GM12878 (cell line): ENCODE data around the gene KHK. TPM values are rescaled to one million over a fixed set of nuclear protein-coding genes. Genes with fewer than 3 reads are reported as not detected.

Source experiments
- ATAC-seq: fragments of 200-7000 bp; cut with Tn5 transposase; 3 replicates; pipeline ENCODE4 v1.9.1; 2020; ENCODE audit warnings: mild to moderate bottlenecking, moderate library complexity
- BruUV-seq: library from RNA; stranded (reverse); fragments of 400-500 nt; replicated peaks from 2 replicates; lab custom pipeline; 2021; lab: Mats Ljungman, UMichigan
- CTCF ChIA-PET: fragments of 300-600 bp; sonication (Branson Sonifier 250); formaldehyde crosslinking; extraction: SDS; loops from one replicate; lab custom pipeline; 2021; ENCODE audit warnings: inconsistent platforms; lab: Yijun Ruan, JAX
- POLR2A ChIA-PET: fragments of 350-600 bp; formaldehyde crosslinking; extraction: SDS; loops from one replicate; lab custom pipeline; 2021; ENCODE audit warnings: inconsistent platforms; lab: Charles Lee
- RAD21 ChIA-PET: fragments of 300-600 bp; sonication (Branson Sonifier 250); formaldehyde crosslinking; loops from one replicate; lab custom pipeline; 2023; ENCODE audit warnings: antibody characterized with exemption; ENCODE audit not compliant: unreplicated experiment; lab: Charles Lee
- SMC1A ChIA-PET: fragments of 300-600 bp; sonication (Branson Sonifier 250); formaldehyde crosslinking; loops from one replicate; lab custom pipeline; 2023; ENCODE audit not compliant: unreplicated experiment, uncharacterized antibody; lab: Charles Lee
- DNase-seq: peaks from one replicate; pipeline ENCODE4 v3.0.0-alpha.2; 2011; ENCODE audit warnings: low read depth, low spot score
- FAIRE-seq: peaks from 3 replicates; lab custom pipeline; 2011; peaks lifted over from hg19 to GRCh38; lab: Jason Lieb, UNC
- H2AFZ ChIP-seq: 2 replicates; pipeline ENCODE4 v1.6.0; 2011; ENCODE audit warnings: low read depth, low read length, control low read depth; ENCODE audit not compliant: control insufficient read depth
- H3K27ac ChIP-seq: 2 replicates; pipeline ENCODE4 v1.5.1; 2011; ENCODE audit warnings: control low read depth; ENCODE audit not compliant: control insufficient read depth, insufficient read depth
- H3K27me3 ChIP-seq, 2 experiments: replicated peaks in 1 of 2; 2 replicates each; pipeline versions ENCODE4 v1.6.0 to v1.6.1; 2011; ENCODE audit warnings: low read length in 1 of 2; ENCODE audit not compliant: control insufficient read depth in 2 of 2, insufficient read depth in 2 of 2
- H3K36me3 ChIP-seq, 2 experiments: 2 replicates each; pipeline ENCODE4 v1.5.1; 2011; ENCODE audit warnings: low read length in 1 of 2; ENCODE audit not compliant: control insufficient read depth in 2 of 2, insufficient read depth in 2 of 2
- H3K4me1 ChIP-seq: 2 replicates; pipeline ENCODE4 v1.6.1; 2011; ENCODE audit warnings: mild to moderate bottlenecking, low read length, moderate library complexity, mixed read lengths; ENCODE audit not compliant: control insufficient read depth, insufficient read depth
- H3K4me2 ChIP-seq: 2 replicates; pipeline ENCODE4 v1.6.0; 2011; ENCODE audit warnings: control low read depth; ENCODE audit not compliant: control insufficient read depth, insufficient read depth
- H3K4me3 ChIP-seq: fragments of 200-600 bp; sonication (generic); 2 replicates; pipeline ENCODE4 v1.5.1; 2016
- H3K79me2 ChIP-seq: 2 replicates; pipeline ENCODE4 v1.6.0; 2011; ENCODE audit warnings: low read length; ENCODE audit not compliant: control insufficient read depth, insufficient read depth
- H3K9ac ChIP-seq: 2 replicates; pipeline ENCODE4 v1.8.0; 2011; ENCODE audit warnings: low read length, control low read depth, mixed read lengths; ENCODE audit not compliant: control insufficient read depth, insufficient read depth
- H3K9me3 ChIP-seq: replicated peaks from 3 replicates; pipeline ENCODE4 v1.5.1; 2011; ENCODE audit warnings: mild to moderate bottlenecking, low read length; ENCODE audit not compliant: control insufficient read depth, insufficient read depth
- H4K20me1 ChIP-seq: 2 replicates; pipeline ENCODE4 v1.6.0; 2011; ENCODE audit not compliant: control insufficient read depth, insufficient read depth
- MAX ChIP-seq: IDR thresholded peaks from 2 replicates; pipeline ENCODE4 v1.6.1; 2012; ENCODE audit warnings: low read depth, low read length, improper control_type of control experiment
- RAD51 ChIP-seq: fragments of 450-650 bp; IDR thresholded peaks from 2 replicates; pipeline ENCODE4 v1.6.1; 2016; ENCODE audit warnings: moderate library complexity, mild to moderate bottlenecking, inconsistent platforms
- TBL1XR1 ChIP-seq: IDR thresholded peaks from 2 replicates; pipeline ENCODE4 v1.6.1; 2012; ENCODE audit warnings: low read depth, low read length, improper control_type of control experiment
- ZBTB33 ChIP-seq: fragments of 450-650 bp; IDR thresholded peaks from 2 replicates; pipeline ENCODE4 v1.6.1; 2017; ENCODE audit warnings: mild to moderate bottlenecking
- ZNF24 ChIP-seq: fragments of 450-650 bp; IDR thresholded peaks from 2 replicates; pipeline ENCODE4 v1.6.1; 2017; ENCODE audit warnings: antibody characterized with exemption, mild to moderate bottlenecking
- WGBS: methylation state at CpG from one replicate; pipeline ENCODE4 v1.1.6; 2016; ENCODE audit warnings: low lambda C conversion rate; ENCODE audit not compliant: insufficient replicate concordance, insufficient coverage; ENCODE audit errors: missing lambda C conversion rate; 5-methylcytosine and 5-hydroxymethylcytosine counted together
- in situ Hi-C: fragments of 300-500 bp; cut with MboI; formaldehyde crosslinking; loops from 9 replicates; pipeline ENCODE4 v1.14.3; 2018; ENCODE audit warnings: mixed read lengths
- intact Hi-C: fragments of 100-400 bp; cut with micrococcal nuclease; formaldehyde crosslinking; loops from one replicate; pipeline ENCODE4 v1.14.2; 2022; ENCODE audit not compliant: unreplicated experiment
- polyA plus RNA-seq, 11 experiments: library from polyadenylated mRNA; depleted of rRNA in 4 of 11; unstranded in 6 of 11; stranded (reverse) in 5 of 11; fragments of >200 nt; fragmentation: Nextera tagmentation in 4 of 11; fragmentation: Illumina TruSeq in 1 of 11; extraction: Ambion mirVana in 4 of 11; extraction: Trizol in 1 of 11; gene quantifications; 1 replicate in 1 of 11; 2 replicates in 10 of 11; pipeline versions ENCODE4 v1.2.1 to v1.2.3, GENCODE V29; 2011 to 2016; ENCODE audit warnings: inconsistent platforms in 2 of 11, missing spikeins in 2 of 11, low read depth in 1 of 11
- total RNA-seq, 4 experiments: library from RNA; depleted of rRNA in 3 of 4; stranded (reverse); fragments of >200 nt in 3 of 4; fragmentation: Illumina TruSeq in 1 of 4; extraction: Trizol in 1 of 4; gene quantifications; 2 replicates each; pipeline versions ENCODE4 v1.2.1 to v1.2.3, GENCODE V29; 2013 to 2021

The KHK gene
- total and polyA plus RNA-seq, 10 of the 15 experiments (the other 5 are each of a cell fraction or from before 2014, with no cell fraction given), result 0.31 to 11.8 (median 3.9) TPM

GRCh38 chr2:27059141-27059820 lies 27.3 kb upstream of the KHK start:
- H3K36me3 ChIP-seq, result peaks cover 4 to 22% of the 10 kb centered on the region in 2 experiments
- ATAC-seq (no peak), DNase-seq (no peak), FAIRE-seq (no peak)
- no peaks in the 10 kb centered on the region for H3K9me3 ChIP-seq
- no peak overlapping the region for H3K4me3 ChIP-seq
- H2AFZ ChIP-seq, result no peak overlapping the region
- SMC1A ChIA-PET, result interaction anchor here (0.6 to 1.2 kb wide), 3 partner anchors 15 to 22 kb away, joined by 3 to 5 read pairs (median 3); no protein-coding TSS in a partner anchor
- H3K9ac ChIP-seq, result no peak overlapping the region
- POLR2A ChIA-PET, result interaction anchor here (0.9 to 2.0 kb wide), 3 partner anchors 8 to 12 kb away, joined by 3 to 8 read pairs (median 4); partner anchors contain the start of genes AGBL5 and OST4
- no peaks in the 10 kb centered on the region for H4K20me1 ChIP-seq
- TF ChIP-seq ZNF24, result no peak
- TF ChIP-seq ZBTB33, result no peak
- TF ChIP-seq TBL1XR1, result no peak
- TF ChIP-seq MAX, result no peak
- no peak for TF ChIP-seq RAD51
- H3K4me2 ChIP-seq, result no peak overlapping the region
- intact Hi-C loops, result no loop called here
- BruUV-seq, result no TSS peak
- H3K27me3 ChIP-seq, result no peaks in the 10 kb centered on the region
- in situ Hi-C loops, result no loop called here
- no peaks in the 10 kb centered on the region for H3K79me2 ChIP-seq
- no peaks in the 10 kb centered on the region for H3K4me1 ChIP-seq
- RAD21 ChIA-PET, result interaction anchor here (1.1 kb wide), 1 partner anchor 9 kb away, joined by 3 read pairs; no protein-coding TSS in a partner anchor
- WGBS, result 95% methylated on average over 15 of the region's 15 CpGs
- CTCF ChIA-PET, result interaction anchor here (0.6 kb wide), 1 partner anchor 795 kb away, joined by 3 read pairs; no protein-coding TSS in a partner anchor
- H3K27ac ChIP-seq, result no peak overlapping the region
